HG02943 (cell line): ENCODE results near the gene CDH4.

Experiments
- ATAC-seq: cut with Tn5 transposase; IDR thresholded peaks from one replicate; pipeline ENCODE4 v1.9.1; 2021; ENCODE audit warnings: mild to moderate bottlenecking, low read depth, moderate library complexity; ENCODE audit not compliant: unreplicated experiment

CDH4 gene

GRCh38 chr20:61522498-61523090, 270.5 kb downstream of the CDH4 start:
- no peak for ATAC-seq

GRCh38 chr20:61523145-61523544, 271.1 kb downstream of the CDH4 start:
- ATAC-seq: no peak

- ATAC-seq: no peak
Measured at GRCh38 chr20:61524951-61525666, 273.0 kb downstream of the CDH4 start.

GRCh38 chr20:61525781-61526431, 273.8 kb downstream of the CDH4 start:
- no peak for ATAC-seq

GRCh38 chr20:61526907-61527306, 274.8 kb downstream of the CDH4 start:
- ATAC-seq: no peak

- ATAC-seq: no peak
Measured at GRCh38 chr20:61527626-61528025, 275.6 kb downstream of the CDH4 start.

- ATAC-seq: no peak
Measured at GRCh38 chr20:61528591-61528990, 276.5 kb downstream of the CDH4 start.

- no peak for ATAC-seq
Measured at GRCh38 chr20:61529354-61529753, 277.3 kb downstream of the CDH4 start.

- no peak for ATAC-seq
Measured at GRCh38 chr20:61531553-61532345, 279.7 kb downstream of the CDH4 start.

GRCh38 chr20:61532736-61533135, 280.7 kb downstream of the CDH4 start:
- ATAC-seq: no peak

GRCh38 chr20:61533231-61533631, 281.2 kb downstream of the CDH4 start:
- no peak for ATAC-seq

- ATAC-seq: no peak
Measured at GRCh38 chr20:61534346-61534745, 282.3 kb downstream of the CDH4 start.

GRCh38 chr20:61535091-61535490, 283.0 kb downstream of the CDH4 start:
- no peak for ATAC-seq

- no peak for ATAC-seq
Measured at GRCh38 chr20:61535536-61535935, 283.5 kb downstream of the CDH4 start.

- no peak for ATAC-seq
Measured at GRCh38 chr20:61535956-61536355, 283.9 kb downstream of the CDH4 start.

- ATAC-seq: no peak
Measured at GRCh38 chr20:61536671-61537070, 284.6 kb downstream of the CDH4 start.

- no peak for ATAC-seq
Measured at GRCh38 chr20:61537239-61538182, 285.4 kb downstream of the CDH4 start.

GRCh38 chr20:61538183-61538942, 286.3 kb downstream of the CDH4 start:
- ATAC-seq: no peak

GRCh38 chr20:61538943-61539265, 286.8 kb downstream of the CDH4 start:
- no peak for ATAC-seq
